HEK293 (cell line): ENCODE results near the gene LRRK1.

ENCODE experiments used
- ZBTB8A ChIP-seq: fragments of 450-650 bp; formaldehyde crosslinking; IDR thresholded peaks from 2 replicates; pipeline ENCODE4 v1.5.1; 2016; ENCODE audit warnings: missing biosample characterization, missing genetic modification characterization
- ZNF423 ChIP-seq: fragments of 450-650 bp; formaldehyde crosslinking; IDR thresholded peaks from 2 replicates; pipeline ENCODE4 v1.5.1; 2016; ENCODE audit warnings: missing biosample characterization, missing genetic modification characterization

DNA sequence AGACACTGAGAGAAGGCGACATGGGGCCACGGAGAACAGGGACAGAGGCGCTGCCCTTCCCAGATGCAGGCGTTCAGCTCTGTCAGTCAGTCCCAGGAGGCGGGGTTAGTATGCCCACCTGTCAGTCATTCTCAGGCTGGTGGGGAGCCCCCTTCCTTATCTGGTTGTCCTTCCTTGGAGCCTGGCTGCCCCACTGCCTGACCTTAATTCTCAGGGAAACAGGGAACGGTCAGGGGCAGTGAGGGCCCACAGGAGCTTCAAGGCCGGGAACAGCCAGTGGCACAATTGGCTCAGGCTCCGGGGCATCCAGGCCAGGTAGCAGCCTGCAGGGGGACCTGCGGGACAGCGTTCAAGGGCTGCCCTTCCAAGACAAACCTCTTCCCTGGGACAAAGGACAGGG, 199.5 kb downstream of the LRRK1 start:
- no peak for TF ChIP-seq ZNF423 (tag by site-specific recombination)
- TF ChIP-seq ZBTB8A (tag by site-specific recombination), result no peak
